GM12801 (cell line): ENCODE data around the gene ANKRD50.

ENCODE experiments used
- TF ChIP-seq, protein P1 (sequence below): IDR thresholded peaks from one replicate; pipeline ENCODE4 v1.5.1; 2011; ENCODE audit warnings: control low read depth; ENCODE audit not compliant: insufficient read length; ENCODE audit errors: extremely low read depth

Gene ANKRD50

DNA sequence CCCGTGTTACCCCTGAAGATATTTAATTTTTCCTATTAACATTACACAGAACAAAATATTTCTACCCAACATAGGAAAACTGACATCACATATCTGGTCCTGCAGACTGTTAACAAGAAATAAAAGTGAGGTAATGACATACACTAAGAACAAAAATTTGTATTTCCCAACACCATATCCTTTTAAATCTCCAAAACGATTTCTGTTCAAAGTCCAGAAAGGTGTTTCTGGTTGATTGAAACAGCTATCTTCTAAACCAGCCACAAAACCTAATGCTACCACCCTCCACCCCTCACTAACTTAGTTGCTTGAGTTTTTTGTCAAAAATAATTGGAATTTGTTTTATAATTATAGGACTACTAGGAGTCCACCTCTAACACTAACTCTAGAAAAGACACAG lies 7.1 kb downstream of the ANKRD50 start:
- TF ChIP-seq, protein P1, sequence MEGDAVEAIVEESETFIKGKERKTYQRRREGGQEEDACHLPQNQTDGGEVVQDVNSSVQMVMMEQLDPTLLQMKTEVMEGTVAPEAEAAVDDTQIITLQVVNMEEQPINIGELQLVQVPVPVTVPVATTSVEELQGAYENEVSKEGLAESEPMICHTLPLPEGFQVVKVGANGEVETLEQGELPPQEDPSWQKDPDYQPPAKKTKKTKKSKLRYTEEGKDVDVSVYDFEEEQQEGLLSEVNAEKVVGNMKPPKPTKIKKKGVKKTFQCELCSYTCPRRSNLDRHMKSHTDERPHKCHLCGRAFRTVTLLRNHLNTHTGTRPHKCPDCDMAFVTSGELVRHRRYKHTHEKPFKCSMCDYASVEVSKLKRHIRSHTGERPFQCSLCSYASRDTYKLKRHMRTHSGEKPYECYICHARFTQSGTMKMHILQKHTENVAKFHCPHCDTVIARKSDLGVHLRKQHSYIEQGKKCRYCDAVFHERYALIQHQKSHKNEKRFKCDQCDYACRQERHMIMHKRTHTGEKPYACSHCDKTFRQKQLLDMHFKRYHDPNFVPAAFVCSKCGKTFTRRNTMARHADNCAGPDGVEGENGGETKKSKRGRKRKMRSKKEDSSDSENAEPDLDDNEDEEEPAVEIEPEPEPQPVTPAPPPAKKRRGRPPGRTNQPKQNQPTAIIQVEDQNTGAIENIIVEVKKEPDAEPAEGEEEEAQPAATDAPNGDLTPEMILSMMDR: no peak

DNA sequence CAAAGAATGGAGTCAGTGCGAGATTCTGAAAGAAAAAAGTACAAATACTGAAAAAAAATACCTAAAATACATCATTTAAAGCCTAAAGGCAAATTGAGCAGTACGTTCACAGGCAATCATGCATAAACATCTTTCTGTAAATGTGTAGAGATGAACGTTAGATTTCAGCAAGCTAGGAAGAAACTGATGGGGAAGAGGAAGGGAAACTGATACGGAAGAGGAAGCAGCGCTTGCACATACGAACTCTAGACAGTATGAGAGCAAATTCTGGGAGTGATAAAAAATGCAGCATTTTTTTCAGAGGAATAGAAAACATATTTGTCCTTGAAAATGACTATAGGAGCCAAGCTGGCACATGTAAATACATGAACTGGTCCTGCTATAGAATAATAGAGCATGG lies 9.4 kb downstream of the ANKRD50 start:
- TF ChIP-seq, protein P1: no peak

DNA sequence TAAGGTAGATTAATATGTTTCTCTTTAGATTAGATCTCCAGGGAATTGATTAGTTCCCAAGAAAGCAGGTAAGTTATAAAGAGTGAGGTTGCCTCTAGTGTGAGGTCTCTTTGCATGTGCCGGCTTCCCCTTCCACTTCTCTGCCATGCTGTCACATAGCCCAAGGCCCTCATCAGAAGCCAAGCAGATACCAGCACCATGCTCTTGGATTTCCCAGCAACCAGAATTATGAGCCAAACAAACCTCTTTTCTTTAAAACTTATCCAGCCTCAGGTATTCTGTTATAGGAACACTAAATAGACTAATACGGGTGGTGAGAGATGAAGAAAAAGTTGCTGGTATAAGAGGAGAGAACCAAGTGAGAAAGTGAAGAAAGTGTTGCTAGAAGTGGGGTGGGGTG lies 15.1 kb downstream of the ANKRD50 start:
- TF ChIP-seq, protein P1: no peak

DNA sequence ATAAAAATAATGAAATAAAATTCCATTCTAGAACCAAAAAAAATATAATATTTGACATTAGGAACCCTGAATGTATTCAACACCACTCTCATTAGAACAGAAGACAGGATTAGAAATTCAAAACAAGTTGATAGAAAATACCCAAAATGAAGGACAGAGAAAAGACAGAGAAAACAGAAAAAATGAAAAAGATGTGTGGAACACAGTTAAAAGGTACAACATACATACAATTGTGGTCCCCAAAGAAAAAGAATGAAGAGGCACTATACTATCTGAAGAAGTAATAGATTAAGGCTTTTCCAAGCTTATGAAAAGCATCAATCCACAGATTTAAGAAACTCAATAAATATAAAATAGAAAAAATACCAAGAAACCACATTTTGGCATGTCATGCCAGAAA lies 16.4 kb downstream of the ANKRD50 start:
- TF ChIP-seq, protein P1: no peak

DNA sequence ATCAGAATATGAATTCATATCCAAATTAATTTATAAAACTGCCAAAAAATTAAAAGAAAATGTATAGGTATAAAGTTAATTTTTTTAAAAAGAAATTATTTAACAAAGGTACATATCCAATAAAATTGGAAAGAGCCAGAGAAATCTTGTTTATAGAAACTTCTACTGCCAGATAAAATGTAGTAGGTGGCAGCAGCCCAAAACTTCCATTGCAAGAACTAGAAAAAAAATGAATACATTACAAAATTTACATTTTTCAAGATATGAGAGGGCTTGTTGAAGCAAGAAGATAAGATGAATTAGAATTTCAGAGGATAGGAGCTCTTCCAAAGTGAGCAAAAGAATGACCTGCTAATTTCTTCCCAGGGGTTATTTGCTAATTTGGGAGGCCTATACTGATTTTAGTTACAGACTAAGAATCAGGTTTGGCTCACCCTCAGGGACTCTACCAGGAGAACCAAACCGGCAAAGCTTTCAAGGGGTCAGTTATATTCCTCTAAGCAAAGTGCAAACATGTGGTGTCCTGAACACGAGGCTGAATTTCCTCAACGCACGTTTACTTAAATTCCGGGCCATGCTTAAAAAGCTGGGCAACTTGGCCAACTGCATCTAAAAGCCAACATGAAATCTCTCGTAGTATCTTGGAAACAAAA lies 17.5 kb downstream of the ANKRD50 start:
- TF ChIP-seq, protein P1: no peak

DNA sequence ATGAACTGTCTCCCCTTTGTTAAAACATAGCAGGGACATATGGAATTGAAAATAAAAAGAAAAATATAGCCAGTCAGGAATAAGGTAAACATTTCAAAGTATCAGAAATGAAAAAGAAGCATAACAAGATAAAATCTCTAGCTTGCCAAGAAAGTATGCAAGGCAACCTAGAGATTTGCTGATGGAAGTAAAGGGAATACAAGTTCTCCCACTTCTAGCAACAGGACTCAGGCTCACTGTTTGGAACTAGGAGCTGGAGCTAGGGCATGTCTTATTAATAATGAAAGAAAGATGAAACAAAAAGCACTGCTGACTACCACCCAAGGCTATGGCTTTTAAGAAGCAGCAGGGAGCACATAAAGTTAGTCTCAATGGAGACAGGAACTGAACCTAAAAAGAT lies 18.2 kb downstream of the ANKRD50 start:
- TF ChIP-seq, protein P1: no peak

DNA sequence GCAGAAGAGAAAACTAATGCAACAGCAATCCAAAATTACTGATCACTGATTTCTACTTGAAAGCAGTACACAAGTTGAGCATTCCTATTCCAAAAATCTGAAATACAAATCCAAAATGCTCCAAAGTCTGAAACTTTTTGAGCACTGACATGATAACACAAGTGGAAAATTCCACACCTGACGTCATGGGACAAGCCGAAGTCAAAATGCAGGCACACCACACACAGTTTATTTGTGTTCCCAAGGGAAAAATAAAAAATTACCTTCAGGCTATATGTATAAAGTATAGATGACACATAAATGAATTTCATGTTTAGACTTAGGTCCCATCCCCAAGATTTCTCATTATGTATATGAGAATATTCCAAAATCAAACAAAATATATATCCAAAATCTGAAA lies 20.7 kb downstream of the ANKRD50 start:
- TF ChIP-seq, protein P1: no peak
